HepG2 (cell line): ENCODE results near the gene EGFL8. TPM values are rescaled to one million over a fixed set of nuclear protein-coding genes. Genes with fewer than 3 reads are reported as not detected.

ENCODE experiments used
- ATAC-seq: fragments of 200-7000 bp; cut with Tn5 transposase; 3 replicates; pipeline ENCODE4 v1.9.1; 2020; ENCODE audit warnings: mild to moderate bottlenecking, moderate library complexity
- BruUV-seq: library from RNA; stranded (reverse); fragments of 400-500 nt; replicated peaks from 2 replicates; lab custom pipeline; 2021; lab: Mats Ljungman, UMichigan
- CTCF ChIA-PET: fragments of 300-600 bp; formaldehyde crosslinking; extraction: SDS; loops from one replicate; lab custom pipeline; 2021; ENCODE audit warnings: low total read pairs, inconsistent platforms, low intra/inter-chr PET ratio; lab: Yijun Ruan, JAX
- POLR2A ChIA-PET: fragments of 350-600 bp; sonication (Branson Sonifier 250); formaldehyde crosslinking; loops from one replicate; lab custom pipeline; 2020; ENCODE audit warnings: antibody characterized with exemption, inconsistent platforms; lab: Yijun Ruan, JAX
- DNase-seq: peaks from one replicate; pipeline ENCODE4 v3.0.0-alpha.2; 2015; ENCODE audit warnings: low spot score
- FAIRE-seq: peaks from 3 replicates; lab custom pipeline; 2011; peaks lifted over from hg19 to GRCh38; lab: Jason Lieb, UNC
- H2AFZ ChIP-seq: one replicate; pipeline ENCODE4 v1.6.1; 2011; ENCODE audit warnings: low read length, inconsistent platforms
- H3K27ac ChIP-seq: fragments of 300-600 bp; 3 replicates; pipeline ENCODE4 v1.8.0; 2011; ENCODE audit warnings: mixed run types, mild to moderate bottlenecking, mixed read lengths, low read length, inconsistent platforms; ENCODE audit not compliant: insufficient read depth; ENCODE audit errors: extremely low read length
- H3K27me3 ChIP-seq, 2 experiments: fragments of 200-600 bp in 1 of 2; 2 replicates in 1 of 2; 3 replicates in 1 of 2; pipeline versions ENCODE4 v1.6.0 to v1.8.0; 2011; ENCODE audit warnings: low read length in 2 of 2, mild to moderate bottlenecking in 2 of 2, moderate library complexity in 2 of 2, inconsistent platforms in 1 of 2; ENCODE audit not compliant: insufficient read depth in 2 of 2, control insufficient read depth in 1 of 2
- H3K36me3 ChIP-seq, 2 experiments: fragments of 200-600 bp in 1 of 2; replicated peaks in 1 of 2; 2 replicates in 1 of 2; 3 replicates in 1 of 2; pipeline versions ENCODE4 v1.5.1 to v1.8.0; 2011; ENCODE audit warnings: low read length in 2 of 2, inconsistent platforms in 1 of 2; ENCODE audit not compliant: insufficient read depth in 2 of 2, control insufficient read depth in 1 of 2
- H3K4me1 ChIP-seq: 2 replicates; pipeline ENCODE4 v1.5.1; 2012; ENCODE audit warnings: low read length, inconsistent platforms; ENCODE audit not compliant: insufficient read depth
- H3K4me2 ChIP-seq: 2 replicates; pipeline ENCODE4 v1.6.0; 2011; ENCODE audit warnings: low read depth, low read length, inconsistent platforms
- H3K4me3 ChIP-seq, 3 experiments: fragments of 200-600 bp in 1 of 3; sonication (generic), shearing (Covaris generic) in 1 of 3; replicated peaks in 1 of 3; 2 replicates each; pipeline ENCODE4 v1.5.1; 2011 to 2016; ENCODE audit warnings: low read length in 3 of 3, inconsistent platforms in 2 of 3, low read depth in 2 of 3, mild to moderate bottlenecking in 2 of 3, control low read depth in 1 of 3, mixed read lengths in 1 of 3; ENCODE audit not compliant: insufficient read depth in 1 of 3
- H3K79me2 ChIP-seq: one replicate; pipeline ENCODE4 v1.6.1; 2011; ENCODE audit warnings: low read length, inconsistent platforms; ENCODE audit not compliant: insufficient read depth
- H3K9ac ChIP-seq: 2 replicates; pipeline ENCODE4 v1.6.0; 2011; ENCODE audit warnings: mild to moderate bottlenecking, low read depth, low read length, inconsistent platforms; ENCODE audit not compliant: insufficient read depth
- H3K9me3 ChIP-seq: 2 replicates; pipeline ENCODE4 v1.5.1; 2012; ENCODE audit warnings: mild to moderate bottlenecking, low read length
- H4K20me1 ChIP-seq: 2 replicates; pipeline ENCODE4 v1.6.0; 2011; ENCODE audit warnings: inconsistent platforms, mild to moderate bottlenecking, low read length, moderate library complexity; ENCODE audit not compliant: insufficient read depth
- FLYWCH1 ChIP-seq: sonication (generic); formaldehyde crosslinking; IDR thresholded peaks from 2 replicates; pipeline ENCODE4 v1.8.1; 2023; ENCODE audit warnings: mild to moderate bottlenecking, missing genetic modification reagents
- ZNF687 ChIP-seq: sonication (generic); formaldehyde crosslinking; IDR thresholded peaks from 2 replicates; pipeline ENCODE4 v1.5.1; 2020; ENCODE audit warnings: mild to moderate bottlenecking, missing genetic modification reagents, moderate library complexity
- WGBS: methylation state at CpG from one replicate; pipeline ENCODE4 v1.1.6; 2017; ENCODE audit warnings: low lambda C conversion rate; 5-methylcytosine and 5-hydroxymethylcytosine counted together
- in situ Hi-C: cut with HindIII; loops from 2 replicates; pipeline ENCODE4 v1.10.0; 2017; ENCODE audit warnings: low pct_unique_long_range_greater_than_20kb; ENCODE audit not compliant: extremely low pct_ligation_motif_present
- intact Hi-C: fragments of 100-400 bp; cut with micrococcal nuclease; formaldehyde crosslinking; loops from one replicate; pipeline ENCODE4 v1.10.0; 2022; ENCODE audit not compliant: unreplicated experiment
- polyA plus RNA-seq, 8 experiments: library from polyadenylated mRNA; depleted of rRNA in 3 of 8; stranded (reverse) in 7 of 8; unstranded in 1 of 8; fragments of >200 nt; fragmentation: Illumina TruSeq in 4 of 8; extraction: Trizol in 4 of 8; gene quantifications; 2 replicates each; pipeline versions ENCODE4 v1.2.1 to v1.2.3, GENCODE V29; 2011 to 2016; ENCODE audit warnings: low read depth in 4 of 8, missing spikeins in 1 of 8, mixed read lengths in 1 of 8; ENCODE audit not compliant: insufficient read depth in 1 of 8
- total RNA-seq, 5 experiments: library from RNA; depleted of rRNA; stranded (reverse); fragments of >200 nt; fragmentation: Illumina TruSeq; extraction: Trizol; gene quantifications; 2 replicates each; pipeline ENCODE4 v1.2.3, GENCODE V29; 2016; ENCODE audit warnings: low read depth in 1 of 5

EGFL8 gene
- total and polyA plus RNA-seq, 2 of the 13 experiments (the other 11 are each of a cell fraction or from before 2014, with no cell fraction given): 10.0 to 11.5 TPM

- Histone ChIP-seq H3K9ac (no peak overlapping the region), H3K4me2 (no peak overlapping the region), H3K27me3 (peaks cover 4 to 29% of the 10 kb centered on the region in 2 experiments; a peak in 4 of 5 replicates), H3K9me3 (no peaks in the 10 kb centered on the region), H3K36me3 (no peaks in the 10 kb centered on the region), H3K79me2 (no peaks in the 10 kb centered on the region), H2AFZ (no peak overlapping the region), H3K4me3 (no peak overlapping the region), H4K20me1 (no peaks in the 10 kb centered on the region), H3K27ac (no peak overlapping the region), H3K4me1 (peaks cover 21% of the 10 kb centered on the region)
- intact Hi-C loops: no loop called here
- TF ChIP-seq FLYWCH1 (CRISPR knock-in tag): no peak
- 0 out of 2 replicates have a peak, but pooled peaks have one; percentile 9 for TF ChIP-seq ZNF687 (CRISPR knock-in tag)
- FAIRE-seq: no peak
- WGBS: 50% methylated on average over 8 of the region's 9 CpGs
- DNase-seq: no peak
- ATAC-seq: no peak
- no TSS peak for BruUV-seq
- POLR2A ChIA-PET: no interaction called here
- in situ Hi-C loops: no loop called here
- CTCF ChIA-PET: no interaction called here
Observed at GRCh38 chr6:32202186-32202585, 37.8 kb downstream of the EGFL8 start.
